ENCODE results near the gene PIGR.

Gene PIGR

DNA sequence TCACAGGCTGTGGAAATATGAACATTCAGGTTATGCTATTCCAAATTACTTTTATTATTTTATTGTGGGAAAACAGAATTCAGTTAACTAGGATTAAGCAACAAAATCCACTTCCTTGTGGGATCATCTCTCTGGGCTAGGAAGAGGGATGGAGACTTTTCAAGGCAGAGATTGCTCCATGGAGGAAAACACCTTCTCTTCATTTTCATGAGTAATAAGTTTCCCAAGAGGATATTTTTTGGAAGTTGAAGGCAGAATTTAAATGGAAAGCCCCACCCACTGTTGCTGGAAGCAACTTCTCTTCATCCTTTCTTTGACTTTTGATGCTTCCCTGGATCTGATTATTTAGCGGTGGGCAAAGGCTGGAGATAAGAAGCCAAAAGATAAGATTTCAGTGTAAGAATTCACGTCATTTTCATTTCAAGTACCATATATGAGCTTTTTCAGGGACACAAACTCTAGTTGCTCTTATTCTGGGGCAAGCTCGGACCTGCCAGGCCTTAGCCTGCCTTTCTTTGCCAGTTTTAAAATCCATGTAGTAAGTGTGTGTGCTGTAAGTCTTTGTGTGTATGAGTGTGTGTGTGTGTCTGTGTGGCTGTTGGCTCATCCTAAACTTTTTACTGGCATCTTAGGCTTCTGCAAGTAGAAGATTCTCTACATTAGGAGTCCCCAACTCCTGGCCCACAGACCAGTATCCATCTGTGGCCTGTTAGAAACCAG, 60.8 kb downstream of the PIGR start:
- DNase-seq: no peak

DNA sequence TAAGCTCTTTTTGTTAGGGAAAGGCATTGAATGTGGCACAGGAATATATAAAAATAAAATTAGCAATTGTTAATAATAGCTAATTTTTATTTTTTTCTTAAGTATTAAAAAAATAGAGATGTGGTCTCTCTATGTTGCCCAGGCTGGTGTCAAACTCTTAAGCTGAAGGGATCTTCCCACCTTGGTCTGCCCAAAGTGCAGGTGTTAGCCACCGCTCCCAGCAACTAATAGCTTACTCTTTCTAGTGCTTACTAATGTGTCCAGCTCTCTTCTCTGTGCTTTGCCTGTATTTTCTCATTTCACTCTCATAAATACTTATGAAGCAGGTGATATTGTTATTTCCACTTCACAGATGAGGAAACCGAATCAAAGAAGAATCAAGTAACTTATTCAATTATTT, 62.4 kb downstream of the PIGR start:
- no peak for DNase-seq

GRCh38 chr1:206883160-206883559, 63.1 kb downstream of the PIGR start:
- no peak for DNase-seq

GRCh38 chr1:206882555-206882954, 63.7 kb downstream of the PIGR start:
- no peak for DNase-seq

DNA sequence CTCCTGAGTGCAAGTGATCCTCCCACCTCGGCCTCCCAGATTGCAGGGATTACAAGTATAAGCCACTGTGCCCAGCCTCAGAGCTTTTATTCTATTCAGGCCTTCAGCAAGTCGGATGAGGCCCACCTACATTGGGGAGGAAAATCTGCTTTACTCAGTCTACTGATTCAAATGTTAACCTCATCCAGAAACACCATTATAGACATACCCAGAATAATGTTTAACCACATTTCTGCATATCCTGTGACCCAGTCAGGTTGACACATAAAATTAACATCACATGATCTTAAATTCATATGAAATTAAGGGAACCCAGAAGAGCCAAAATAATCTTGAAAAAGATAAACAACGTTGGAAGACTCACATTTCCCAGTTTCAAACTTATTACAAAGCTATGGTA, 66.0 kb downstream of the PIGR start:
- no peak for DNase-seq

Measured in NCI-H2029 treated with DMSO at 0.1 percent for 48 hours (cell line).